ENCODE results near the gene UNK. TPM values are rescaled to one million over a fixed set of nuclear protein-coding genes. Genes with fewer than 3 reads are reported as not detected.

The UNK gene
- total and polyA plus RNA-seq, 2 of the 13 experiments (the other 11 are each of a cell fraction or from before 2014, with no cell fraction given) = 31.6 to 33.0 TPM

DNA sequence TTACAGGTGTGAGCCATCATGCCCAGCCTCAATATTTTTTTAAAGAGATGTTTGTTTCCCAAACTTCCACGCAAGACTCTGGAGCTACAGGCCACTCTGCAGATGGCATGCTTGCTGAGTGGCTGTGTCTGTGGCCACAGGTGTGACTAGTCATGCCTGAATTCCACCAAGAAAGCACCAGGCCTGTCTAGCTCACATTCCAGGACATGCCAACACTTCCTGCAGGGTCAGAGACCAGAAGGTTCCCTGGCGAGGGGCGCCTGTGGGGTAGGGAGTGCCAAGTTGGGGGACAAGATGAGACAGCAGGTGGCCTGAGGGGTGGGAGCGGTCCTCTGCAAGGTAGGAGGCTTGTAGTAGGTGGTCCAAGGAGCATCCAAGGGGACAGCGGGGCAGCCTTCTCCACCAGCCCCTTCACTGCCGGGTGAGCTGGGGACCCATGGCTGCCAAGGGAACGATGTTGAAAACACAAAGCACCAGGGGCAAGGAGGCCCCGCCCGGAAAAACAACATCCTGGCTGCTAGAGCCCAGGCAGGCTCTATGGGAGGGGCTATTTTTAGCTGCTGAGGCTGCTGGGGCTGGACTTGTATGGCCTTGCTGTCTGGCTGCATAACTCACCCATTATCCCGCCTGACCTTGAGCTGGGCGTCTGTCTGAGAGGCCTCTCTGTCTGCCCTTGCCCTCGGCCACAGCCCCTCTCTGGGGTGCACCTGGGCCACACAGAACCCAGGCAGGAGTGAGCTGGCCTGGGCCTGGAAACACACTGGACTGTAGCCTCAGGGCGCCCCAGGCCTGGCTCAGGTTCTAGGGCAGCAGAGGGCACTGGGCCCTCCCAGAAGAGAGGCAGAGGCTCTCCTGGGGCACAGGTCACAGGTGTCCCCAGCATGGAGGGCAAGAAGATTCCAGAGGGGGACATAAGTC lies 88.1 kb downstream of the UNK start (continued):
- TF ChIP-seq, protein P1, sequence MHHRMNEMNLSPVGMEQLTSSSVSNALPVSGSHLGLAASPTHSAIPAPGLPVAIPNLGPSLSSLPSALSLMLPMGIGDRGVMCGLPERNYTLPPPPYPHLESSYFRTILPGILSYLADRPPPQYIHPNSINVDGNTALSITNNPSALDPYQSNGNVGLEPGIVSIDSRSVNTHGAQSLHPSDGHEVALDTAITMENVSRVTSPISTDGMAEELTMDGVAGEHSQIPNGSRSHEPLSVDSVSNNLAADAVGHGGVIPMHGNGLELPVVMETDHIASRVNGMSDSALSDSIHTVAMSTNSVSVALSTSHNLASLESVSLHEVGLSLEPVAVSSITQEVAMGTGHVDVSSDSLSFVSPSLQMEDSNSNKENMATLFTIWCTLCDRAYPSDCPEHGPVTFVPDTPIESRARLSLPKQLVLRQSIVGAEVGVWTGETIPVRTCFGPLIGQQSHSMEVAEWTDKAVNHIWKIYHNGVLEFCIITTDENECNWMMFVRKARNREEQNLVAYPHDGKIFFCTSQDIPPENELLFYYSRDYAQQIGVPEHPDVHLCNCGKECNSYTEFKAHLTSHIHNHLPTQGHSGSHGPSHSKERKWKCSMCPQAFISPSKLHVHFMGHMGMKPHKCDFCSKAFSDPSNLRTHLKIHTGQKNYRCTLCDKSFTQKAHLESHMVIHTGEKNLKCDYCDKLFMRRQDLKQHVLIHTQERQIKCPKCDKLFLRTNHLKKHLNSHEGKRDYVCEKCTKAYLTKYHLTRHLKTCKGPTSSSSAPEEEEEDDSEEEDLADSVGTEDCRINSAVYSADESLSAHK (CRISPR knock-in tag; IDR thresholded peaks at IDR 0.05; ENCODE audit: borderline replicate concordance) = no peak
- TF ChIP-seq, protein P2, sequence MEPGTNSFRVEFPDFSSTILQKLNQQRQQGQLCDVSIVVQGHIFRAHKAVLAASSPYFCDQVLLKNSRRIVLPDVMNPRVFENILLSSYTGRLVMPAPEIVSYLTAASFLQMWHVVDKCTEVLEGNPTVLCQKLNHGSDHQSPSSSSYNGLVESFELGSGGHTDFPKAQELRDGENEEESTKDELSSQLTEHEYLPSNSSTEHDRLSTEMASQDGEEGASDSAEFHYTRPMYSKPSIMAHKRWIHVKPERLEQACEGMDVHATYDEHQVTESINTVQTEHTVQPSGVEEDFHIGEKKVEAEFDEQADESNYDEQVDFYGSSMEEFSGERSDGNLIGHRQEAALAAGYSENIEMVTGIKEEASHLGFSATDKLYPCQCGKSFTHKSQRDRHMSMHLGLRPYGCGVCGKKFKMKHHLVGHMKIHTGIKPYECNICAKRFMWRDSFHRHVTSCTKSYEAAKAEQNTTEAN (CRISPR knock-in tag; conservative IDR thresholded peaks at IDR 0.05) = peak; percentile 93
- TF ChIP-seq, protein P3, sequence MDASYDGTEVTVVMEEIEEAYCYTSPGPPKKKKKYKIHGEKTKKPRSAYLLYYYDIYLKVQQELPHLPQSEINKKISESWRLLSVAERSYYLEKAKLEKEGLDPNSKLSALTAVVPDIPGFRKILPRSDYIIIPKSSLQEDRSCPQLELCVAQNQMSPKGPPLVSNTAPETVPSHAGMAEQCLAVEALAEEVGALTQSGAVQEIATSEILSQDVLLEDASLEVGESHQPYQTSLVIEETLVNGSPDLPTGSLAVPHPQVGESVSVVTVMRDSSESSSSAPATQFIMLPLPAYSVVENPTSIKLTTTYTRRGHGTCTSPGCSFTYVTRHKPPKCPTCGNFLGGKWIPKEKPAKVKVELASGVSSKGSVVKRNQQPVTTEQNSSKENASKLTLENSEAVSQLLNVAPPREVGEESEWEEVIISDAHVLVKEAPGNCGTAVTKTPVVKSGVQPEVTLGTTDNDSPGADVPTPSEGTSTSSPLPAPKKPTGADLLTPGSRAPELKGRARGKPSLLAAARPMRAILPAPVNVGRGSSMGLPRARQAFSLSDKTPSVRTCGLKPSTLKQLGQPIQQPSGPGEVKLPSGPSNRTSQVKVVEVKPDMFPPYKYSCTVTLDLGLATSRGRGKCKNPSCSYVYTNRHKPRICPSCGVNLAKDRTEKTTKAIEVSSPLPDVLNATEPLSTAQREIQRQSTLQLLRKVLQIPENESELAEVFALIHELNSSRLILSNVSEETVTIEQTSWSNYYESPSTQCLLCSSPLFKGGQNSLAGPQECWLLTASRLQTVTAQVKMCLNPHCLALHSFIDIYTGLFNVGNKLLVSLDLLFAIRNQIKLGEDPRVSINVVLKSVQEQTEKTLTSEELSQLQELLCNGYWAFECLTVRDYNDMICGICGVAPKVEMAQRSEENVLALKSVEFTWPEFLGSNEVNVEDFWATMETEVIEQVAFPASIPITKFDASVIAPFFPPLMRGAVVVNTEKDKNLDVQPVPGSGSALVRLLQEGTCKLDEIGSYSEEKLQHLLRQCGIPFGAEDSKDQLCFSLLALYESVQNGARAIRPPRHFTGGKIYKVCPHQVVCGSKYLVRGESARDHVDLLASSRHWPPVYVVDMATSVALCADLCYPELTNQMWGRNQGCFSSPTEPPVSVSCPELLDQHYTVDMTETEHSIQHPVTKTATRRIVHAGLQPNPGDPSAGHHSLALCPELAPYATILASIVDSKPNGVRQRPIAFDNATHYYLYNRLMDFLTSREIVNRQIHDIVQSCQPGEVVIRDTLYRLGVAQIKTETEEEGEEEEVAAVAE (CRISPR knock-in tag; IDR thresholded peaks at IDR 0.05; ENCODE audit: borderline replicate concordance) = peak; percentile 65
- TF ChIP-seq, protein P4, sequence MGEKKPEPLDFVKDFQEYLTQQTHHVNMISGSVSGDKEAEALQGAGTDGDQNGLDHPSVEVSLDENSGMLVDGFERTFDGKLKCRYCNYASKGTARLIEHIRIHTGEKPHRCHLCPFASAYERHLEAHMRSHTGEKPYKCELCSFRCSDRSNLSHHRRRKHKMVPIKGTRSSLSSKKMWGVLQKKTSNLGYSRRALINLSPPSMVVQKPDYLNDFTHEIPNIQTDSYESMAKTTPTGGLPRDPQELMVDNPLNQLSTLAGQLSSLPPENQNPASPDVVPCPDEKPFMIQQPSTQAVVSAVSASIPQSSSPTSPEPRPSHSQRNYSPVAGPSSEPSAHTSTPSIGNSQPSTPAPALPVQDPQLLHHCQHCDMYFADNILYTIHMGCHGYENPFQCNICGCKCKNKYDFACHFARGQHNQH (CRISPR knock-in tag; IDR thresholded peaks at IDR 0.05) = peak; percentile 96
- TF ChIP-seq ZNF572 (CRISPR knock-in tag; IDR thresholded peaks at IDR 0.05) (peak; percentile 62; the same call in 1 of the 2 replicates), ZNF441 (CRISPR knock-in tag; IDR thresholded peaks at IDR 0.05; ENCODE audit: borderline replicate concordance) (peak; percentile 74), EED (CRISPR knock-in tag; IDR thresholded peaks at IDR 0.05) (0 out of 2 replicates have a peak, but pooled peaks have one; percentile 61), ZNF274 (CRISPR knock-in tag; IDR thresholded peaks at IDR 0.05) (peak; percentile 45; the same call in 1 of the 2 replicates), RELA (CRISPR knock-in tag; IDR thresholded peaks at IDR 0.05) (0 out of 2 replicates have a peak, but pooled peaks have one; percentile 81), CHD4 (IDR thresholded peaks at IDR 0.05; ENCODE audit: borderline replicate concordance, low read length) (no peak), ZFP37 (CRISPR knock-in tag; IDR thresholded peaks at IDR 0.05; ENCODE audit: borderline replicate concordance) (peak; percentile 74; the same call in 1 of the 2 replicates), ZNF12 (CRISPR knock-in tag; IDR thresholded peaks at IDR 0.05) (peak; percentile 67; the same call in 1 of the 2 replicates), ZNF546 (CRISPR knock-in tag; conservative IDR thresholded peaks at IDR 0.05) (no peak; the same call in 1 of the 2 replicates)
- TF ChIP-seq, protein P5, sequence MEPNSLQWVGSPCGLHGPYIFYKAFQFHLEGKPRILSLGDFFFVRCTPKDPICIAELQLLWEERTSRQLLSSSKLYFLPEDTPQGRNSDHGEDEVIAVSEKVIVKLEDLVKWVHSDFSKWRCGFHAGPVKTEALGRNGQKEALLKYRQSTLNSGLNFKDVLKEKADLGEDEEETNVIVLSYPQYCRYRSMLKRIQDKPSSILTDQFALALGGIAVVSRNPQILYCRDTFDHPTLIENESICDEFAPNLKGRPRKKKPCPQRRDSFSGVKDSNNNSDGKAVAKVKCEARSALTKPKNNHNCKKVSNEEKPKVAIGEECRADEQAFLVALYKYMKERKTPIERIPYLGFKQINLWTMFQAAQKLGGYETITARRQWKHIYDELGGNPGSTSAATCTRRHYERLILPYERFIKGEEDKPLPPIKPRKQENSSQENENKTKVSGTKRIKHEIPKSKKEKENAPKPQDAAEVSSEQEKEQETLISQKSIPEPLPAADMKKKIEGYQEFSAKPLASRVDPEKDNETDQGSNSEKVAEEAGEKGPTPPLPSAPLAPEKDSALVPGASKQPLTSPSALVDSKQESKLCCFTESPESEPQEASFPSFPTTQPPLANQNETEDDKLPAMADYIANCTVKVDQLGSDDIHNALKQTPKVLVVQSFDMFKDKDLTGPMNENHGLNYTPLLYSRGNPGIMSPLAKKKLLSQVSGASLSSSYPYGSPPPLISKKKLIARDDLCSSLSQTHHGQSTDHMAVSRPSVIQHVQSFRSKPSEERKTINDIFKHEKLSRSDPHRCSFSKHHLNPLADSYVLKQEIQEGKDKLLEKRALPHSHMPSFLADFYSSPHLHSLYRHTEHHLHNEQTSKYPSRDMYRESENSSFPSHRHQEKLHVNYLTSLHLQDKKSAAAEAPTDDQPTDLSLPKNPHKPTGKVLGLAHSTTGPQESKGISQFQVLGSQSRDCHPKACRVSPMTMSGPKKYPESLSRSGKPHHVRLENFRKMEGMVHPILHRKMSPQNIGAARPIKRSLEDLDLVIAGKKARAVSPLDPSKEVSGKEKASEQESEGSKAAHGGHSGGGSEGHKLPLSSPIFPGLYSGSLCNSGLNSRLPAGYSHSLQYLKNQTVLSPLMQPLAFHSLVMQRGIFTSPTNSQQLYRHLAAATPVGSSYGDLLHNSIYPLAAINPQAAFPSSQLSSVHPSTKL (CRISPR knock-in tag; IDR thresholded peaks at IDR 0.05) = peak; percentile 95

All from HepG2 (cell line).